Limb (tissue), 2 donors: ENCODE measurements around the gene PLCL1.

Source experiments
- DNase-seq, 2 donors: peaks; one replicate each; pipeline ENCODE4 v3.0.0-alpha.2; 2016; ENCODE audit errors: extremely low spot score in 2 of 2

The PLCL1 gene

GRCh38 chr2:197925204-197925603 lies 120.8 kb downstream of the PLCL1 start:
- DNase-seq = no peak

- DNase-seq = no peak
Measured at GRCh38 chr2:197925976-197926375, 121.6 kb downstream of the PLCL1 start.

- no peak for DNase-seq
Measured at GRCh38 chr2:197926673-197927072, 122.3 kb downstream of the PLCL1 start.

GRCh38 chr2:197927994-197928393 lies 123.6 kb downstream of the PLCL1 start:
- DNase-seq = no peak

- no peak for DNase-seq
Measured at GRCh38 chr2:197929008-197929885, 124.9 kb downstream of the PLCL1 start.

- DNase-seq = no peak
Measured at GRCh38 chr2:197929886-197930227, 125.5 kb downstream of the PLCL1 start.

GRCh38 chr2:197930570-197931278 lies 126.3 kb downstream of the PLCL1 start:
- DNase-seq = no peak

- DNase-seq = no peak
Measured at GRCh38 chr2:197931661-197932312, 127.4 kb downstream of the PLCL1 start.

GRCh38 chr2:197932374-197932773 lies 128.0 kb downstream of the PLCL1 start:
- DNase-seq = no peak

- no peak for DNase-seq
Measured at GRCh38 chr2:197934261-197934933, 130.0 kb downstream of the PLCL1 start.

- no peak for DNase-seq
Measured at GRCh38 chr2:197934934-197935289, 130.5 kb downstream of the PLCL1 start.

GRCh38 chr2:197937814-197938213 lies 133.4 kb downstream of the PLCL1 start:
- no peak for DNase-seq

- DNase-seq = no peak
Measured at GRCh38 chr2:197938555-197938954, 134.2 kb downstream of the PLCL1 start.

GRCh38 chr2:197939787-197940186 lies 135.4 kb downstream of the PLCL1 start:
- no peak for DNase-seq

GRCh38 chr2:197940382-197940781 lies 136.0 kb downstream of the PLCL1 start:
- no peak for DNase-seq

- DNase-seq = no peak
Measured at GRCh38 chr2:197941715-197942114, 137.3 kb downstream of the PLCL1 start.

- DNase-seq = no peak
Measured at GRCh38 chr2:197943731-197944130, 139.3 kb downstream of the PLCL1 start.

- no peak for DNase-seq
Measured at GRCh38 chr2:197944416-197945096, 140.2 kb downstream of the PLCL1 start.

- DNase-seq = no peak
Measured at GRCh38 chr2:197946562-197946961, 142.2 kb downstream of the PLCL1 start.

GRCh38 chr2:197947219-197947757 lies 142.9 kb downstream of the PLCL1 start:
- no peak for DNase-seq

GRCh38 chr2:197949224-197949623 lies 144.8 kb downstream of the PLCL1 start:
- DNase-seq = no peak
